IMR-90 (cell line): ENCODE data around the gene ST3GAL3. TPM values are rescaled to one million over a fixed set of nuclear protein-coding genes. Genes with fewer than 3 reads are reported as not detected.

ENCODE experiments used
- ATAC-seq: fragments of 200-7000 bp; cut with Tn5 transposase; 2 replicates; pipeline ENCODE4 v1.9.1; 2020; ENCODE audit warnings: low read depth, mild to moderate bottlenecking, moderate library complexity
- BruUV-seq: library from RNA; stranded (reverse); fragments of 400-500 nt; replicated peaks from 2 replicates; lab custom pipeline; 2021; lab: Mats Ljungman, UMichigan
- CTCF ChIA-PET: fragments of 300-600 bp; formaldehyde crosslinking; extraction: SDS; loops from one replicate; lab custom pipeline; 2021; ENCODE audit warnings: antibody characterized with exemption; lab: Yijun Ruan, JAX
- POLR2A ChIA-PET: fragments of 300-600 bp; sonication (Branson Sonifier 250); formaldehyde crosslinking; loops from one replicate; lab custom pipeline; 2022; ENCODE audit warnings: antibody characterized with exemption; ENCODE audit not compliant: unreplicated experiment; lab: Charles Lee
- DNase-seq: peaks from one replicate; pipeline ENCODE4 v3.0.0; 2013
- H2AFZ ChIP-seq: replicated peaks from 2 replicates; pipeline ENCODE3; 2013; ENCODE audit warnings: low read length, mild to moderate bottlenecking; ENCODE audit not compliant: poor library complexity
- H2AK5ac ChIP-seq: 2 replicates; pipeline ENCODE4 v1.6.1; 2013; ENCODE audit warnings: low read depth, low read length, inconsistent platforms
- H2AK9ac ChIP-seq: replicated peaks from 2 replicates; pipeline ENCODE3; 2013; ENCODE audit warnings: mild to moderate bottlenecking, low read depth, low read length, moderate library complexity; ENCODE audit not compliant: poor library complexity
- H2BK120ac ChIP-seq: 2 replicates; pipeline ENCODE4 v1.6.1; 2013; ENCODE audit warnings: low read depth, low read length, inconsistent platforms
- H2BK15ac ChIP-seq: 3 replicates; pipeline ENCODE4 v1.6.1; 2013; ENCODE audit warnings: low read depth, low read length, inconsistent platforms
- H2BK20ac ChIP-seq: 2 replicates; pipeline ENCODE4 v1.6.1; 2013; ENCODE audit warnings: low read depth, mild to moderate bottlenecking, inconsistent platforms, low read length, moderate library complexity
- H2BK5ac ChIP-seq: 2 replicates; pipeline ENCODE4 v1.6.1; 2013; ENCODE audit warnings: mild to moderate bottlenecking, low read depth, low read length, inconsistent platforms; ENCODE audit not compliant: poor library complexity, severe bottlenecking
- H3K14ac ChIP-seq: replicated peaks from 2 replicates; pipeline ENCODE4 v1.6.1; 2013; ENCODE audit warnings: low read depth, low read length, inconsistent platforms
- H3K18ac ChIP-seq: 2 replicates; pipeline ENCODE4 v1.6.1; 2013; ENCODE audit warnings: low read depth, low read length, control low read depth
- H3K23ac ChIP-seq: 2 replicates; pipeline ENCODE4 v1.6.1; 2013; ENCODE audit warnings: low read depth, low read length, inconsistent platforms
- H3K27ac ChIP-seq: 2 replicates; pipeline ENCODE4 v1.5.1; 2013; ENCODE audit warnings: mild to moderate bottlenecking, control low read depth, low read length; ENCODE audit not compliant: insufficient read depth
- H3K27me3 ChIP-seq: 2 replicates; pipeline ENCODE4 v1.6.1; 2013; ENCODE audit warnings: low read length; ENCODE audit not compliant: control insufficient read depth, insufficient read depth
- H3K36me3 ChIP-seq: 2 replicates; pipeline ENCODE4 v1.6.1; 2013; ENCODE audit warnings: low read length, mixed read lengths; ENCODE audit not compliant: control insufficient read depth, insufficient read depth
- H3K4ac ChIP-seq: 2 replicates; pipeline ENCODE4 v1.6.1; 2013; ENCODE audit warnings: low read depth, low read length, inconsistent platforms
- H3K4me1 ChIP-seq: 2 replicates; pipeline ENCODE4 v1.6.1; 2013; ENCODE audit warnings: low read length, mixed read lengths; ENCODE audit not compliant: control insufficient read depth, insufficient read depth
- H3K4me2 ChIP-seq: 2 replicates; pipeline ENCODE4 v1.6.1; 2013; ENCODE audit warnings: low read depth, mild to moderate bottlenecking, control low read depth, low read length, moderate library complexity
- H3K4me3 ChIP-seq: 2 replicates; pipeline ENCODE4 v1.5.1; 2013; ENCODE audit warnings: low read depth, mild to moderate bottlenecking, control low read depth, low read length, moderate library complexity; ENCODE audit not compliant: insufficient read depth
- H3K56ac ChIP-seq: 2 replicates; pipeline ENCODE4 v1.6.1; 2013; ENCODE audit warnings: low read length, inconsistent platforms; ENCODE audit not compliant: insufficient read depth; ENCODE audit errors: extremely low read depth
- H3K79me1 ChIP-seq, 2 experiments: 2 replicates each; pipeline ENCODE4 v1.6.1; 2013; ENCODE audit warnings: low read length in 2 of 2, inconsistent platforms in 1 of 2, low read depth in 1 of 2
- H3K9ac ChIP-seq: 2 replicates; pipeline ENCODE4 v1.6.1; 2013; ENCODE audit warnings: low read depth, low read length, control low read depth
- H3K9me1 ChIP-seq: 2 replicates; pipeline ENCODE4 v1.6.1; 2013; ENCODE audit warnings: low read length, inconsistent platforms; ENCODE audit not compliant: insufficient read depth
- H3K9me3 ChIP-seq: 2 replicates; pipeline ENCODE4 v1.6.1; 2013; ENCODE audit warnings: low read length; ENCODE audit not compliant: control insufficient read depth, insufficient read depth
- H4K20me1 ChIP-seq: 2 replicates; pipeline ENCODE4 v1.6.1; 2013; ENCODE audit warnings: low read length, inconsistent platforms; ENCODE audit not compliant: insufficient read depth
- H4K5ac ChIP-seq: 2 replicates; pipeline ENCODE4 v1.6.1; 2013; ENCODE audit warnings: mild to moderate bottlenecking, low read depth, low read length, control low read depth
- H4K8ac ChIP-seq, 2 experiments: 2 replicates each; pipeline ENCODE4 v1.6.1; 2013; ENCODE audit warnings: low read depth in 2 of 2, low read length in 2 of 2, control low read depth in 1 of 2, inconsistent platforms in 1 of 2
- H4K91ac ChIP-seq: 2 replicates; pipeline ENCODE4 v1.6.1; 2013; ENCODE audit warnings: low read depth, low read length, inconsistent platforms; ENCODE audit not compliant: insufficient read depth
- BHLHE40 ChIP-seq: fragments of 150-350 bp; IDR thresholded peaks from 2 replicates; pipeline ENCODE4 v1.6.1; 2016; ENCODE audit warnings: mild to moderate bottlenecking, low read depth, low read length
- CEBPB ChIP-seq: IDR thresholded peaks from 2 replicates; pipeline ENCODE4 v1.6.1; 2012; ENCODE audit warnings: low read depth, low read length, improper control_type of control experiment
- CHD1 ChIP-seq: IDR thresholded peaks from 2 replicates; pipeline ENCODE4 v1.6.1; 2012; ENCODE audit warnings: low read depth, low read length, improper control_type of control experiment
- MAFK ChIP-seq: IDR thresholded peaks from 2 replicates; pipeline ENCODE4 v1.6.1; 2012; ENCODE audit warnings: low read depth, low read length, improper control_type of control experiment
- POLR2A ChIP-seq: IDR thresholded peaks from 2 replicates; pipeline ENCODE4 v1.6.1; 2012; ENCODE audit warnings: mild to moderate bottlenecking, low read depth, low read length
- WGBS, 2 experiments: methylation state at CpG; one replicate each; pipeline versions ENCODE4 v1.1.5 to v1.1.7; 2013; ENCODE audit warnings: missing lambda C conversion rate in 2 of 2; ENCODE audit not compliant: insufficient read length in 1 of 2; ENCODE audit errors: extremely low coverage in 2 of 2; 5-methylcytosine and 5-hydroxymethylcytosine counted together
- dilution Hi-C: fragments of 300-500 bp; cut with HindIII; formaldehyde crosslinking; loops from one replicate; pipeline ENCODE4 v1.14.3; 2018; ENCODE audit warnings: low sequenced_read_pairs; ENCODE audit not compliant: unreplicated experiment
- in situ Hi-C: fragments of 300-500 bp; cut with MboI; formaldehyde crosslinking; loops from 3 replicates; pipeline ENCODE4 v1.14.3; 2019; ENCODE audit warnings: low sequenced_read_pairs, inconsistent platforms, mixed read lengths
- intact Hi-C: fragments of 100-400 bp; cut with micrococcal nuclease; formaldehyde crosslinking; loops from 2 replicates; pipeline ENCODE4 v1.10.0; 2022
- polyA plus RNA-seq, 3 experiments: library from polyadenylated mRNA; depleted of rRNA; stranded (reverse); fragments of >200 nt; gene quantifications; 2 replicates each; pipeline ENCODE4 v1.2.3, GENCODE V29; 2012; ENCODE audit warnings: low replicate concordance in 1 of 3
- total RNA-seq: library from RNA; depleted of rRNA; stranded (reverse); fragments of >200 nt; gene quantifications from 2 replicates; pipeline ENCODE4 v1.2.3, GENCODE V29; 2012
- TF ChIP-seq, protein P1 (sequence below): fragments of 150-350 bp; IDR thresholded peaks from 2 replicates; pipeline ENCODE4 v1.6.1; 2016; ENCODE audit warnings: low read depth, mild to moderate bottlenecking, low read length, moderate library complexity, borderline replicate concordance

The ST3GAL3 gene
- total and polyA plus RNA-seq, 2 of the 4 experiments (the other 2 are of a cell fraction) = 12.0 to 14.8 TPM

DNA sequence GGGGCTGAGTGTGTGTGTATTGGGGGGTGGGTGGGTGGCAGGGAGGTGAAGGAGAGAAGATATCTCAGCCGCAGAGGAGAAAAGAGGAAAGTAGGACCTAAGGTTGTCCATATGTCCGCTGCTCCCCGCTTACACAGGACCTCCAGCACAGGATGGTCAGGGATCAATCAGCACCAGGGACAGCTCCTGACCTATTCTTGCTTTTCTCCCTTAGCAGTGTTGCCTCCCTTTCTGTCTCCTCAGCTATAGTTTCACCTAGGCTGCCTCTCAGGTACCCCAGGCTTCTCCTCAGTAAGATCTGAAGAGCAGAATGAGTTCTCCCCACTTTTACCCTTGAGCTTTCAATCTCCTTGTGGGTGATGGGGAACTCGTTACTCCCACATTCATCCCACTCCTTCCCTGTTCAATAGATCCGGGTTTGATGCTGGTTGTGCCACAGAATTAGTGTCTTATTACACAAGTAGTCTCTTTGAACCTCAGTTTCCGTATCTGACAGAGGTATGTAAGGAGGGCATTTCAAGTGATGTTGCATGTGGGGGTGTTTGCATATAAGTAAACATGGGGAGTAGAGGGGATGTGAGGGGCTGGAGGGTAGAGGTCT, 261.1 kb downstream of the ST3GAL3 start:
- ChIA-PET POLR2A (no interaction called here), CTCF (no interaction called here)
- no peak overlapping the region for H3K14ac ChIP-seq
- H2BK5ac ChIP-seq = no peak overlapping the region
- no peak overlapping the region for H3K9ac ChIP-seq
- no peak overlapping the region for H2AK9ac ChIP-seq
- DNase-seq (no peak), ATAC-seq (no peak)
- no peak overlapping the region for H2BK15ac ChIP-seq
- H3K18ac ChIP-seq = no peak overlapping the region
- H3K4me3 ChIP-seq = no peak overlapping the region
- TF ChIP-seq BHLHE40 (no peak), MAFK (no peak), CHD1 (no peak), CEBPB (no peak), POLR2A (no peak)
- TF ChIP-seq, protein P1, sequence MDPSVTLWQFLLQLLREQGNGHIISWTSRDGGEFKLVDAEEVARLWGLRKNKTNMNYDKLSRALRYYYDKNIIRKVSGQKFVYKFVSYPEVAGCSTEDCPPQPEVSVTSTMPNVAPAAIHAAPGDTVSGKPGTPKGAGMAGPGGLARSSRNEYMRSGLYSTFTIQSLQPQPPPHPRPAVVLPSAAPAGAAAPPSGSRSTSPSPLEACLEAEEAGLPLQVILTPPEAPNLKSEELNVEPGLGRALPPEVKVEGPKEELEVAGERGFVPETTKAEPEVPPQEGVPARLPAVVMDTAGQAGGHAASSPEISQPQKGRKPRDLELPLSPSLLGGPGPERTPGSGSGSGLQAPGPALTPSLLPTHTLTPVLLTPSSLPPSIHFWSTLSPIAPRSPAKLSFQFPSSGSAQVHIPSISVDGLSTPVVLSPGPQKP = no peak
- no peaks in the 10 kb centered on the region for H4K20me1 ChIP-seq
- in situ Hi-C loops = loop anchor here (25.0 kb wide), 1 partner anchor 431 kb away; the partner anchor contains the start of gene PTPRF
- peaks cover 13 to 17% of the 10 kb centered on the region in 2 experiments; a peak in 3 of 4 replicates for H3K79me1 ChIP-seq
- no TSS peak for BruUV-seq
- no peak overlapping the region for H4K8ac ChIP-seq
- H3K4ac ChIP-seq = no peak overlapping the region
- H3K56ac ChIP-seq = no peak overlapping the region
- H2BK120ac ChIP-seq = no peak overlapping the region
- H3K4me2 ChIP-seq = no peak overlapping the region
- H3K27me3 ChIP-seq = no peaks in the 10 kb centered on the region
- H3K23ac ChIP-seq = no peak overlapping the region
- H3K4me1 ChIP-seq = no peaks in the 10 kb centered on the region
- no peak overlapping the region for H3K27ac ChIP-seq
- H4K5ac ChIP-seq = no peak overlapping the region
- H2BK20ac ChIP-seq = no peak overlapping the region
- 64% methylated on average over 2 of the region's 6 CpGs; no CpG with 5 or more reads in 1 of the 2 experiments for WGBS, 2 experiments
- no peak overlapping the region for H4K91ac ChIP-seq
- dilution Hi-C loops = no loop called here
- peaks cover 6% of the 10 kb centered on the region; the same call in 1 of the 2 replicates for H3K9me1 ChIP-seq
- H3K9me3 ChIP-seq = no peaks in the 10 kb centered on the region
- peaks cover 19% of the 10 kb centered on the region for H3K36me3 ChIP-seq
- intact Hi-C loops = loop anchor here (2.0 kb wide), 1 partner anchor 22 kb away; the partner anchor contains the start of gene IPO13
- H2AFZ ChIP-seq = no peak overlapping the region
- no peak overlapping the region for H2AK5ac ChIP-seq
